HG03565 (cell line): Measurements from ENCODE around the gene SFTPB.
"Not testable (repeated sequence)": the region's sequence is repeated elsewhere in the genome, so short reads cannot be mapped to it uniquely, and the experiment has no call there.

Experiments
- ATAC-seq: cut with Tn5 transposase; IDR thresholded peaks from one replicate; pipeline ENCODE4 v1.9.1; 2021; ENCODE audit warnings: mild to moderate bottlenecking, moderate library complexity; ENCODE audit not compliant: unreplicated experiment

The SFTPB gene

DNA sequence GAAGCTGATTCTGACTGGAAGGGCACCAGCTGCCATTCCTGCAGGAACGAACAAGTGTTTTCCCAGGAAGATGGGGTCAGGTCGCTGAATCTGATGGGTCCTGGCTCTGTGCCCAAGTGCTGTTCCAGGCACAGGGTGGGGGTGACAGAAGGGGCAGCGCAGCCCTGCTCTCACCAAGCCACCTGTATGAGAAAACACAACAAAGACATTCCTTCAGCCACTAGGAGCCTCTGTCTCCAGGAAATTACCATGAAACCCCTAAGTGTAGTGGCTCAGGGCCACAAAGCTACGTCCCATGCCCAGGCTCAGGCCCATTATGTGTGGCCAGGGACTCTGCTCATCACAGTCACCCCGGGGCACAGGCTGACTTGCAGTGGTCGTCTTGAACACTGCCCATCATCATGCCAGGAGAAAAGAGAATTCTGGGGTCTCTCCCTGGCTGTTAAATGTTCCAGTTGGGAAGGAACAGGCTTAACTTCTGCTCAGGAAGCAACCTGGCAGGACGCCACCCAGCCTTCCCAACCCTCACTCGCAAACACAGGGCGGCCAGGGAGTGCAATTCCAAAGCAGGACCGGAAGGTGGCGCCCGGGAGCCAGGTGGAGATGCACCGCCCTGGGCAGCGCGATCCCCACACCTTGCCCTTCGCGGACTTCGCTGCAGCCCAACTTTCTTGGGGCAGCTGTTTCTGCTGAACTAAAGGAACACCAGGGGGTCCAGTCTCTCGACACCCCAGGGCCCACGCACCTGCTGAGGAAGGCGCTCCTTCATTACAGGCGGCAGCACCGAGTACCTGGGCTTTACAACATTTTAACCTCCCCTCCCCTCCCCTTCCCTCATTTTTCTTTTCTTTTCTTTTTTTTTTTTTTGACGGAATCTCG is 11.0 kb upstream of the SFTPB start:
- ATAC-seq: no peak

- ATAC-seq: no peak
These were observed 10.4 kb upstream of the SFTPB start for GRCh38 chr2:85678377-85678776.

DNA sequence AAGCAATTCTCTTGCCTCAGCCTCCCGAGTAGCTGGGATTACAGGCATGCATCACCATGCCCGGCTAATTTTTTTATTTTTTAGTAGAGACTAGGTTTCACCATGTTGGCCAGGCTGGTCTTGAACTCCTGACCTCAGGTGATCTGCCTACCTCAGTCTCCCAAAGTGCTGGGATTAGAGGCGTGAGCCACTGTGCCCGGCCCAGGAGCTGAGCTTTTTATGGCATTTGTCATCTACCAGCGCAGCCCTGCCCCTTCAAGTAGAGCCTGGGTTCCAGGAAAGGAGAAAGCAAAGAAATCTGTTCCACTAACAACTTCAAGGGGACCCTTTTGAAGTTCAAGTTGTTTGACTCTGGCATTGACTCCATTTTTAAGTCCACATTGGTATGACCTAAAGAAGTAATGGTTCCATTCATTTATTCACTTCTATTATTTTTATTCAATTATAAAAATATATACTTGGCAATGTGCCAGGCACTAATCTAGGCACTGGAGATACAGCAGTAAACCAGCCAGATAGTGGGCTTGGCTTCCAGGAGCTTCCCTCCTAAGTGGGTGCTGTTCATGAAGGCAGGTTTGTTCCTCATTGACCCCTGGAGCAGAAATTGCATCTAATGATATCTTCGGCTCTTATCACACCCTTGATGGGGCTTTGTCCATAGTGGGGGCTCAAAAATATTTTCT is 8.0 kb upstream of the SFTPB start:
- no peak for ATAC-seq

- ATAC-seq: no peak
These were observed 7.4 kb upstream of the SFTPB start for GRCh38 chr2:85675427-85675826.

GRCh38 chr2:85674417-85674816 is 6.4 kb upstream of the SFTPB start:
- ATAC-seq: no peak

DNA sequence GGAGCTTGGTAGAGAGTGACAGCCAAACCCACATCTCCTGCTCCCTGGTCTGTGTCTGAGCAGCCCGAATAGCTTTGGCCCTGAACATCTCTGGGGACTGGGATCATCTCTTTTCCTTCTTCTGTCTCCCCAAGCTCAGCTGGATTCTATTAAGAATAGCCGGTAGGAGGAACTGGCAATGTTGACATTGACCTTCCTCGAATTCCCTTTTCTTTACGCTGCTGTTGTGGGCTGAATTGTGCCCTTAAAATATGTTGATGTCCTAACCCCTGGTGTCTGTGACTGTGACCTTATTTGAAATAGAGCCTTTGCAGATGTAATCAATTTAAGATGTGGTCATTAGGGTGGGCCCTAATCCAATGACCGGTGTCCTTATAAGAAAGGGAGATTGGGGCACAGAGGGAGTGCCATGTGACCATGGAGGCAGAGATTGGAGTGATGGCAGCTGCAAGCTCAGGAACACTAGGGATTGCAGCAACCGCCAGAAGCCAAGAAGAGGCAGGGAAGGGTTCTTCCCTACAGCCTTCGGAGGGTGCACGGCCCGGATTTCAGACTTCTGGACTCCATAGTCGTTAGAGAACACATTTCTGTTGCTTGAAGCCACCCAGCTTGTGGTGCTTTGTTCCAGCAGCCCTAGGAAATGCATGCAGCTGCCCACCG is 5.8 kb upstream of the SFTPB start:
- no peak for ATAC-seq

- ATAC-seq: no peak
These were observed 4.5 kb upstream of the SFTPB start for GRCh38 chr2:85672456-85672855.

- ATAC-seq: not testable (repeated sequence)
These were observed 2.4 kb upstream of the SFTPB start for GRCh38 chr2:85670416-85670815.

- peak; percentile 82 for ATAC-seq
These were observed 1.6 kb upstream of the SFTPB start for GRCh38 chr2:85669549-85669948.

DNA sequence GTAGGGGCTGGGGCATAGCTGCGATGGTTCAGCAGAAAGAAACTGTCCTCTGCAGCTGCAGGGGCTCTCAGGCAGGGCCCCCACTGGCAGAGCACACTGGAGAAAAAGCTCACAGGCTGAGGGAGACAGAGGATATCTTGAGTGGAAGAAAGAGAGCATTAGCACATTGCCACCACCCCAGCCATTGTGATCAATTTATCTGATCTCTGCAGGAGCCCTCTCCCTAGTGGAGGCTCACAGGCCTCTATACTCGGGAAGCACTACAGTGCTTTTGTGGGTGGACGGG is 801 bp upstream of the SFTPB start:
- ATAC-seq: no peak

DNA sequence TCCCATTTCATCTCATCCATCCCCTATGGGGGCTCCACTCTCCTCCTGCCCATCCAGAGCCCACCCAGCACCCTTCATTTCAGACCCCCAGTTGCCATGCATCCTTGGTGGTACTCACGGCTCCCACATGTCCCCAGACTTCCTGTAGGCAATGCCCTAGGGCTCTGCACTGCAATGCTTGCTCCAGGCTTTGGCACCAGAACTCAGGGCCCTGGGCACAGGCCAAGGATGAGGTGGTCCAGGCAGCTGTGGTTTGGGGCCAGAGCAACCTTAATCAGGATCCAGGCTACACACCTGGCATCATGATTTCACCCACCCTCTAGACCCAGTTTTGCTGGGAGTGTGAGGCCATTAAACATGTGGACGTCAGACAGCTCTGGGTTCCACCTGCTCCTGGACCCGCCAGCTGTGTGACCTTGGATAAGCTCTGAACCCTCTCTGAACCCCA is 414 bp downstream of the SFTPB start:
- no peak for ATAC-seq

GRCh38 chr2:85666435-85667316 is 1.3 kb downstream of the SFTPB start:
- ATAC-seq: no peak

DNA sequence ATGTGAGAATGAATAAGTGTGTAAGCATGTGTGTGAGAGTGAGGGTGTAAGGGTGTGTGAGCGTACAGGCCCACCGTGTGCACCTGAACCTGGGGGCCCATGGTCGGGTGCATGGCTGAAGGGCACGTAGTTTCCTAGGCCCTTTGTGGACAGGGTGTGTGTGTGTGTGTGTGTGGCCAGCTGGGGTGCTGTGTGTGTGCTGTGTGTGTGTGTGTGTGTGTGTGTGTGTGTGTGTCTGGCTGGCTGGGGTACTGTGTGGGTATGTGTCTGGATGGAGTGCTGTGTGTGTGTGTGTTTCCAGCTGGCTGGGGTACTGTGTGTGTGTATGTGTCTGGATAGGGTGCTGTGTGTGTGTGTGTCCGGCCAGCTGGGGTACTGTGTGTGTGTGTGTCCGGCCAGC is 2.0 kb downstream of the SFTPB start:
- ATAC-seq: no peak

GRCh38 chr2:85665264-85665937 is 2.6 kb downstream of the SFTPB start:
- ATAC-seq: no peak

- no peak for ATAC-seq
These were observed 4.1 kb downstream of the SFTPB start for GRCh38 chr2:85663594-85664565.

GRCh38 chr2:85662899-85663593 is 5.0 kb downstream of the SFTPB start:
- no peak for ATAC-seq

DNA sequence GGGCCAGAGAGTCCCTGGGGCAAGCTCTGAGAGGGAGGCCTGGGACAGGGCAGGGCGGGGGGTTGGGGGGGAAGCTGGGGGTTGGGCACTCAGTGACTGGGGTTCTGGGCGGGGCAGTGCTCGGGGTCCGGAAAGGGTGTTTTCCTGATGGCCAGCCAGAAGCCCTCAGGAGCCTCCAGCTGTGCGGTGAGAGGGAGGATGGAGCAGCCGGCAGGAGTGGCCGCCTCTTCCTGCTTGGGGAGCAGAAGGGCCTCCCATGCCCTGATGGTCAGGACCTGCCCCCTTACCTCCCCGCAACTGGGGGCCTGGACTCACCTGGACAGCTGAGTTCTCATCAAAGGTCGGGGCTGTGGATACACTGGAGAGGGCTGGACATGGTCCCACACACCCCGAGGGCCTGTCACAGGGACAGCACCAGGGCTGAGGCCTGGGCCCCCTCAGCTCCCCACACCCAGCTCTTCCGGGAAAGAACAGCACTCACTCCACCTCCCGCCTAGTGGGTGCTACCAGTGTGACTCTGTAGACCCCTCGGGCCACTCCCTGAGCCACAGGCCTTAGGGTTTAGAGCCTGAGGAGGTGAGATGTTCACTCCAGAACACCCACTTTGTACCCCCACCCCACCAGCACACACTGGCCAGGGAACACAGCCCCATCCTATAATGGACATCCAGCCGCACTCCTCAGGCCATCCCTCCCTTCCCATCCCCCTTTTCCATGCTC is 6.7 kb downstream of the SFTPB start:
- ATAC-seq: no peak

DNA sequence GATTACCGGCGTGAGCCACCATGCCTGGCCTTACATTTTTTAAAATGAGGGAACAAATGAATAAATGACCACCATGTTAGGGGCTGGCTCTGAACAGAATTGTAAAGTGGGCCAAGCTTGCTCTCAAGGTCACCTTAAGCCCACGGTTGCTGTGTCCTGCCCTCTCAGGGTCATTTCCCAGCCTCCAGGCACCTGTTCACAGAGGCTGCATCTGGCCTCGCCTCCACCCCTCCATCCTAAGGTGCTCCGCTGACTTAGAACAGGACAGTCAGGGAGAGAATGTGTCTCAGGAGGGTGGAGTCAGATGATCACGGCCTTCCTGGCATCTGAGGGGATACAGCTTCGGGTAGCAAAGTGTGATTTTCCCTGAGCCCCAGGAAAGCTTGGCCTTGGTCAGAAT is 7.3 kb downstream of the SFTPB start:
- ATAC-seq: no peak
